IPS-15b (cell line): Measurements from ENCODE around the gene UBE3A.

Source experiments
- H3K27me3 ChIP-seq: one replicate; pipeline ENCODE4 v1.6.1; 2013; ENCODE audit warnings: low read length; ENCODE audit not compliant: control insufficient read depth, insufficient read depth
- H3K36me3 ChIP-seq: one replicate; pipeline ENCODE4 v1.6.1; 2013; ENCODE audit warnings: low read length; ENCODE audit not compliant: control insufficient read depth, insufficient read depth
- H3K4me1 ChIP-seq: one replicate; pipeline ENCODE4 v1.6.1; 2013; ENCODE audit warnings: mild to moderate bottlenecking, low read length; ENCODE audit not compliant: control insufficient read depth, insufficient read depth
- H3K4me3 ChIP-seq: one replicate; pipeline ENCODE4 v1.5.1; 2013; ENCODE audit warnings: low read depth, low read length
- H3K9ac ChIP-seq: one replicate; pipeline ENCODE4 v1.6.1; 2013; ENCODE audit warnings: low read depth, mild to moderate bottlenecking, low read length
- H3K9me3 ChIP-seq: one replicate; pipeline ENCODE4 v1.6.1; 2013; ENCODE audit warnings: mild to moderate bottlenecking, low read length; ENCODE audit not compliant: control insufficient read depth, insufficient read depth

The UBE3A gene

DNA sequence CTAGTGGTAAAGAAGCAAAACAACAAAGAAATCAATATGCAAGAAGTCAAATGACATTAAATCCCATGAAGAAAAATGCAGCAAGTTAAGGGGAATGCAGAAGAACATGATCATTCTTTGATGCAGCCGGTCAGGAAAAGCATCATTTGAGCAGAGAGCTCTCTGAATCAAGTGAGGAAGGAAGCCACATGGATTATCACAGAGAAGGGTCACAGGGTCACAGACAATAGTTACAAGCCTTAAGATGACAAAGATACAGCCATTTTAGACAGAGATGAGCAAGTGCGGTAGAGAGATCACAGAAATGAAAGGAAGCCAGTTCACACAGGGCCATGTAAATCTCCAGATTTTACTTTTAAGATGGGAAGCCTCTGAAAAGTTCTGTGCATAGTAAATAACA, 43.9 kb downstream of the UBE3A start:
- Histone ChIP-seq H3K27me3 (no peaks in the 10 kb centered on the region), H3K9ac (no peak overlapping the region), H3K9me3 (no peaks in the 10 kb centered on the region), H3K4me1 (peaks cover 3% of the 10 kb centered on the region), H3K36me3 (no peaks in the 10 kb centered on the region), H3K4me3 (no peak overlapping the region)

DNA sequence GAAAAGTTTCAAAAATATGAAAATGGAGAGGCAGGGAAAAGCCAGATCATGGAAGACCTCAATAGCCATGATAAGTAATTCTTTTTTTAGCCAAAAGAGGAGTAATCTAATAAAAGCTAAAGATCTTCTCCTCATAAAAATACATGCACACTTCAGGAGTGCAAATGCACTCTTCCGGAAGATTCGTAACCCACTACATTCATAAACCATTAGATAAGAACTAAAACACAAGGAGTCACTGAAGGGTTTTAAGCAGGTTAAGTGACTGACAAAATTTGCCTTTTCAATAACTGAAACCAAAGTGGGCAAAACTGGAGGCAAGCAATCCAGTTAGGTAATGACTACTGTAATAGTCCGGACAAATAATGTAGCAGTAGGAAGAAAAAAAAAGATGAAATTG, 46.0 kb downstream of the UBE3A start:
- H3K4me3 ChIP-seq, result no peak overlapping the region
- no peaks in the 10 kb centered on the region for H3K9me3 ChIP-seq
- H3K9ac ChIP-seq, result no peak overlapping the region
- no peaks in the 10 kb centered on the region for H3K36me3 ChIP-seq
- peaks cover 2% of the 10 kb centered on the region for H3K4me1 ChIP-seq
- no peaks in the 10 kb centered on the region for H3K27me3 ChIP-seq

- H3K4me1 ChIP-seq, result no peaks in the 10 kb centered on the region
- H3K9ac ChIP-seq, result no peak overlapping the region
- H3K36me3 ChIP-seq, result no peaks in the 10 kb centered on the region
- no peaks in the 10 kb centered on the region for H3K27me3 ChIP-seq
- H3K9me3 ChIP-seq, result no peaks in the 10 kb centered on the region
- no peak overlapping the region for H3K4me3 ChIP-seq
Observed at GRCh38 chr15:25391971-25392721, 46.7 kb downstream of the UBE3A start.

DNA sequence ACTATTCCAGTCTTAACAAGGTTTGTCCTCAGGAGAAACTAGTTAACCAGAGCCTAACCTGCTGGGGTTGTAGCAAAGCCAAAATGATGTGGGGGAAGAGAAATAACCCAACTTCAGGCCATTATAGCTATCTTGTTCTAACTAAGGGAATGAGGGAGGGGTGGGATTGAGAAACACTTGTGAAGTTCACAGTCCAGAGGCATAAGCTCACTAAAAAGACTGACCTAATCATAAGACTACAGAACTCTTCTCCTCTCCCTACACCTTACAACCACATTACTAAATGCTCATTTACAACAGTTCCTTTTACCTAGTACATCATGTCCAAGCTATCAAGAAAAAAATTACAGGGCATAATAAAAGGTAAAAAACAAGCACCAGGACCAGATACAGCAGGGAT, 52.8 kb downstream of the UBE3A start:
- Histone ChIP-seq H3K36me3 (no peaks in the 10 kb centered on the region), H3K4me3 (no peak overlapping the region), H3K4me1 (no peaks in the 10 kb centered on the region), H3K9me3 (no peaks in the 10 kb centered on the region), H3K27me3 (no peaks in the 10 kb centered on the region), H3K9ac (no peak overlapping the region)

DNA sequence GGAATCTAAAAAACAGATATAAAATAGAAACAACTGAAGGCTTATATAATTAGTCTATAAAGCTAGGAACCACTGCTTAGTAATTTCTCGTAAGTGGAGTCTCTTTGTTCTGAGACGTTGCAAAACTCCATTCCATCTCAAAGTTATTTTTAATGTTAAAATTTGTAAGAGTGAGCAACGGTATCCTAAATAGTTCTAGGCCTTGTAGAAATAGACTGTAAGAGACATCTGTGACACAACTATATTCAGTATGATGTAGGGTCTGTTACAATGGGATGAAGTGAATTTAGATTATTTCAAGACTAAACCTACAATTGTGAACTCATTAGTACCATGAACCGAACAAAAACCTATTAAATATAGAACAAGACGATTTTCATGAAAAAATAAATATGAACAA, 57.2 kb downstream of the UBE3A start:
- Histone ChIP-seq H3K4me3 (no peak overlapping the region), H3K4me1 (no peaks in the 10 kb centered on the region), H3K27me3 (no peaks in the 10 kb centered on the region), H3K9ac (no peak overlapping the region), H3K36me3 (no peaks in the 10 kb centered on the region), H3K9me3 (no peaks in the 10 kb centered on the region)

DNA sequence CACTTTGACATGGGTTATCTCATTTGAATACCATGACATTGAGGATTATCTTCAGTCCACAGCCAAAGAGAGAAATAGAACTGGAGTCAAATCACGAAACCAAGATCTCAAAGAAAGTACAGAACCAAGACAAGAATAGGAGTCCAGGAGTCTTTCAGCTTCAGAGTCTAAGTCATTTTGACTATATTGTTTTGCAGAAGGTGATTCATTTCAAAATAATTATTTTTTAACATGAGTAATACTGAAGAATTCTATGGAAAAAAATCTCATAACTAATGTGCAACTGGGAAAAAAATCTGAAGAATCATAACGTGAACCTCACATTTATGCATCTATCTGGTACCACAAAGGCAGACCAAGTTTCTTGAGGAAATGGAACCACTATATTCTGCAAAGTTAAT, 60.3 kb downstream of the UBE3A start:
- no peaks in the 10 kb centered on the region for H3K27me3 ChIP-seq
- no peak overlapping the region for H3K9ac ChIP-seq
- peaks cover 3% of the 10 kb centered on the region for H3K36me3 ChIP-seq
- H3K4me3 ChIP-seq, result no peak overlapping the region
- H3K4me1 ChIP-seq, result no peaks in the 10 kb centered on the region
- no peaks in the 10 kb centered on the region for H3K9me3 ChIP-seq

- Histone ChIP-seq H3K9ac (no peak overlapping the region), H3K27me3 (no peaks in the 10 kb centered on the region), H3K36me3 (peaks cover 3% of the 10 kb centered on the region), H3K4me3 (no peak overlapping the region), H3K9me3 (no peaks in the 10 kb centered on the region), H3K4me1 (no peaks in the 10 kb centered on the region)
Observed at GRCh38 chr15:25375557-25375956, 63.3 kb downstream of the UBE3A start.

GRCh38 chr15:25374143-25374542, 64.7 kb downstream of the UBE3A start:
- no peak overlapping the region for H3K9ac ChIP-seq
- H3K9me3 ChIP-seq, result no peaks in the 10 kb centered on the region
- H3K36me3 ChIP-seq, result peaks cover 3% of the 10 kb centered on the region
- no peaks in the 10 kb centered on the region for H3K4me1 ChIP-seq
- H3K27me3 ChIP-seq, result no peaks in the 10 kb centered on the region
- no peak overlapping the region for H3K4me3 ChIP-seq

DNA sequence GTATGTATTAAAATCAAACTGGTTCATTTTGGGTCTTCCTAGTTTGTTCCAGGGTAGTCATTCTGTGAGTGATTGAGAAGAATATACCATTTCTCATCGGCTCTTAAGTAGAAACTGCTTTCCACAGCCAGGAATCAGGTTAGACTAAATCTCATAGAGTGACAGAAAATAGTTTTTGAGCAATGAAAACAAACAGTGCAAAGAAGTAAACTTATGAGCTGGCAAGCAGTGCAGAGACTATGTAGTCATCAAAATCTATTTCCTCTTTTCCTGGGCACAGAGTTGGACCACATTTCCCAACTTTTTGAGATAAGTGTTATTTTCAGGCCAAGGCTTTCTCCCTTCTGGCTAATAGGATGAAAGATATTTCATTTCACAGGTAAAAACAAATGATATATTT, 66.5 kb downstream of the UBE3A start:
- Histone ChIP-seq H3K36me3 (peaks cover 3% of the 10 kb centered on the region), H3K4me3 (no peak overlapping the region), H3K27me3 (no peaks in the 10 kb centered on the region), H3K4me1 (no peaks in the 10 kb centered on the region), H3K9ac (no peak overlapping the region), H3K9me3 (no peaks in the 10 kb centered on the region)

DNA sequence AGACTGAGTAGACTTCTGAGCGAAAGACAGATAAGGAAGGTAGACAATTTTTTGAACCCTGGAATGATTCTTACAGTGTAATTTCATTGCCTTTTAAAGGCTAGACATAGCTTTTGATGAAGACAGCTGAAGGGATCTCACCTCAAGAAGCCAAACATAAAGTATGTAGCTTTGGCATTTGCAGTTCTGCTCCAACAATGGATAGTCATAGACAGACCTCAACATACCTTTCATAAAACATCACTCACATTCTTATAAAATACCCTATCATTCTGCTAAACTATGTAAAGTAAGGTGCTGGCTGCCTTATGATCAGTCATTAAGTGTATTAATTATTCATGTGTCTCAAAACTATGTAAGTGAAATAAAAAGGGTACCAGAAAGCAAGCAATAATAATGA, 70.0 kb downstream of the UBE3A start:
- no peaks in the 10 kb centered on the region for H3K27me3 ChIP-seq
- no peaks in the 10 kb centered on the region for H3K9me3 ChIP-seq
- H3K4me1 ChIP-seq, result no peaks in the 10 kb centered on the region
- H3K4me3 ChIP-seq, result no peak overlapping the region
- no peaks in the 10 kb centered on the region for H3K36me3 ChIP-seq
- no peak overlapping the region for H3K9ac ChIP-seq

DNA sequence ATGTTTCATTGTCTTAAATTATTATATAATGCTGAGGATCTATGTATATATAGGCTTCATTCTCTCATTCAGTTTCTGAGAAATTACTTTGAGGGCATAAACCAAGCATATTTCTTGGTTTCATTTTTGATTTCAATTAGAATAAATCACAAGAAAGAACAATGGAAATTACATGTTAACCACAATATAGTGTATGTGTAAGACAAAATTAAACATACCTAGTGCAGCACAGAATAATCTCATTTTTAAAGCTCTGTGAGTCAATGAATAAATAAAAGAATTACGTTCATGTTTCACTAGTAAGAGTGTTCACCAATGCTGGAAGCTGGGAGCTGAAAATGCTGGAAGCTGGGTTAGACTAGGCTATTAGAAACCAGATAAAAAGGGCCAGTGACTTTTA, 72.8 kb downstream of the UBE3A start:
- H3K4me1 ChIP-seq, result no peaks in the 10 kb centered on the region
- H3K36me3 ChIP-seq, result no peaks in the 10 kb centered on the region
- H3K9ac ChIP-seq, result no peak overlapping the region
- no peaks in the 10 kb centered on the region for H3K27me3 ChIP-seq
- no peak overlapping the region for H3K4me3 ChIP-seq
- H3K9me3 ChIP-seq, result no peaks in the 10 kb centered on the region

- Histone ChIP-seq H3K36me3 (no peaks in the 10 kb centered on the region), H3K4me1 (no peaks in the 10 kb centered on the region), H3K27me3 (no peaks in the 10 kb centered on the region), H3K9ac (no peak overlapping the region), H3K9me3 (no peaks in the 10 kb centered on the region), H3K4me3 (no peak overlapping the region)
Observed at GRCh38 chr15:25362545-25362944, 76.3 kb downstream of the UBE3A start.
